ENCODE results near the gene CCDC27.

GRCh38 chr1:3705341-3705950, 46.8 kb upstream of the CCDC27 start:
- TF ChIP-seq PATZ1 (CRISPR knock-in tag; IDR thresholded peaks at IDR 0.05; ENCODE audit: borderline replicate concordance) (no peak), TSHZ2 (CRISPR knock-in tag; IDR thresholded peaks at IDR 0.05) (no peak), ARNTL (CRISPR knock-in tag; IDR thresholded peaks at IDR 0.05; ENCODE audit: borderline replicate concordance, low read depth) (no peak), OSR1 (CRISPR knock-in tag; IDR thresholded peaks at IDR 0.05) (no peak), ZC3H10 (CRISPR knock-in tag; IDR thresholded peaks at IDR 0.05) (no peak), ZNF565 (CRISPR knock-in tag; conservative IDR thresholded peaks at IDR 0.05; ENCODE audit: low read depth) (no peak), CREB5 (CRISPR knock-in tag; IDR thresholded peaks at IDR 0.05; ENCODE audit: low read depth) (no peak)

All from SK-N-SH treated with all-trans-retinoic acid at 6 μM for 48 hours (cell line).